ENCODE measurements around the gene OPHN1. TPM values are rescaled to one million over a fixed set of nuclear protein-coding genes. Genes with fewer than 3 reads are reported as not detected.
"Not testable (repeated sequence)": the region's sequence is repeated elsewhere in the genome, so short reads cannot be mapped to it uniquely, and the experiment has no call there.

Gene OPHN1
- total and polyA plus RNA-seq, 2 experiments from 2014 or later: 2.2 to 3.8 TPM

GRCh38 chrX:68326841-68327240 lies 106.5 kb downstream of the OPHN1 start:
- H4K20me1 ChIP-seq (replicated peaks; ENCODE audit: insufficient read depth); H3K9me2 ChIP-seq (ENCODE audit: insufficient read depth); DNase-seq (ENCODE audit: low spot score); H3K4me1 ChIP-seq (ENCODE audit: insufficient read depth); H3K27ac ChIP-seq (ENCODE audit: low read depth); H3K79me2 ChIP-seq (replicated peaks; ENCODE audit: insufficient read depth); H3K4me2 ChIP-seq; H3K4me1 Mint-ChIP-seq; H3K4me3 Mint-ChIP-seq; H3K36me3 ChIP-seq (ENCODE audit: insufficient read depth); H3F3A ChIP-seq (replicated peaks; ENCODE audit: low read depth); H2AFZ ChIP-seq; H3K4me3 ChIP-seq; H3K36me3 Mint-ChIP-seq (ENCODE audit: low read depth); H3K27me3 Mint-ChIP-seq (ENCODE audit: insufficient read depth, low read depth, poor library complexity); H3K27me3 ChIP-seq (ENCODE audit: insufficient read depth); ATAC-seq; H3K9me3 Mint-ChIP-seq; H3K27ac Mint-ChIP-seq: not testable (repeated sequence)

- Histone ChIP-seq H3K9me2 (ENCODE audit: insufficient read depth) (no peaks in the 10 kb centered on the region), H3K27me3 (ENCODE audit: insufficient read depth) (no peaks in the 10 kb centered on the region), H3K36me3 (ENCODE audit: insufficient read depth) (no peaks in the 10 kb centered on the region), H4K20me1 (replicated peaks; ENCODE audit: insufficient read depth) (no peaks in the 10 kb centered on the region), H3K79me2 (replicated peaks; ENCODE audit: insufficient read depth) (no peaks in the 10 kb centered on the region), H2AFZ (no peak overlapping the region), H3K4me1 (ENCODE audit: insufficient read depth) (peaks cover 12% of the 10 kb centered on the region), H3K4me2 (no peak overlapping the region), H3F3A (replicated peaks; ENCODE audit: low read depth) (no peaks in the 10 kb centered on the region), H3K4me3 (no peak overlapping the region), H3K27ac (ENCODE audit: low read depth) (no peak overlapping the region)
- ATAC-seq (no peak), DNase-seq (ENCODE audit: low spot score) (no peak)
- peaks cover 1% of the 10 kb centered on the region for H3K27me3 Mint-ChIP-seq (ENCODE audit: insufficient read depth, low read depth, poor library complexity)
- no peak overlapping the region for H3K4me3 Mint-ChIP-seq
- H3K4me1 Mint-ChIP-seq: peaks cover 7% of the 10 kb centered on the region
- no peaks in the 10 kb centered on the region; the same call in 2 of the 3 replicates for H3K9me3 Mint-ChIP-seq
- H3K36me3 Mint-ChIP-seq (ENCODE audit: low read depth): no peaks in the 10 kb centered on the region
- no peak overlapping the region for H3K27ac Mint-ChIP-seq
- TF ChIP-seq EZH2 (IDR thresholded peaks at IDR 0.05; ENCODE audit: low read depth, unreplicated experiment) (no peak), REST (IDR thresholded peaks at IDR 0.05; ENCODE audit: unreplicated experiment) (no peak), POLR2AphosphoS5 (IDR thresholded peaks at IDR 0.05; ENCODE audit: low read depth) (no peak), ZNF462 (CRISPR knock-in tag; IDR thresholded peaks at IDR 0.05) (no peak), ZNF114 (CRISPR knock-in tag; IDR thresholded peaks at IDR 0.05) (no peak), ZNF331 (CRISPR knock-in tag; IDR thresholded peaks at IDR 0.05; ENCODE audit: low read depth) (no peak), ETS1 (IDR thresholded peaks at IDR 0.05) (no peak), JUNB (IDR thresholded peaks at IDR 0.05; ENCODE audit: unreplicated experiment) (no peak), CREB1 (CRISPR knock-in tag; IDR thresholded peaks at IDR 0.05; ENCODE audit: low read depth) (no peak), STAT1 (IDR thresholded peaks at IDR 0.05; ENCODE audit: unreplicated experiment) (no peak), EZH2phosphoT487 (IDR thresholded peaks at IDR 0.05; ENCODE audit: unreplicated experiment) (no peak), NANOG (IDR thresholded peaks at IDR 0.05; ENCODE audit: borderline replicate concordance) (no peak)
Observed at GRCh38 chrX:68307769-68308168, 125.5 kb downstream of the OPHN1 start.
